ENCODE results near the gene MUSTN1.

The MUSTN1 gene

GRCh38 chr3:52813810-52814209, 21.0 kb downstream of the MUSTN1 start:
- no peak overlapping the region for H3K4me3 ChIP-seq (ENCODE audit: low read depth, low read length)
- no peak for TF ChIP-seq CTCF (IDR thresholded peaks at IDR 0.05; ENCODE audit: control insufficient read depth, extremely low read depth, insufficient read depth)
- no peak for DNase-seq (ENCODE audit: low read depth)

- TF ChIP-seq CTCF (IDR thresholded peaks at IDR 0.05; ENCODE audit: control insufficient read depth, extremely low read depth, insufficient read depth): no peak
- no peak overlapping the region for H3K4me3 ChIP-seq (ENCODE audit: low read depth, low read length)
- no peak for DNase-seq (ENCODE audit: low read depth)
Observed at GRCh38 chr3:52811452-52812011, 23.3 kb downstream of the MUSTN1 start.

DNA sequence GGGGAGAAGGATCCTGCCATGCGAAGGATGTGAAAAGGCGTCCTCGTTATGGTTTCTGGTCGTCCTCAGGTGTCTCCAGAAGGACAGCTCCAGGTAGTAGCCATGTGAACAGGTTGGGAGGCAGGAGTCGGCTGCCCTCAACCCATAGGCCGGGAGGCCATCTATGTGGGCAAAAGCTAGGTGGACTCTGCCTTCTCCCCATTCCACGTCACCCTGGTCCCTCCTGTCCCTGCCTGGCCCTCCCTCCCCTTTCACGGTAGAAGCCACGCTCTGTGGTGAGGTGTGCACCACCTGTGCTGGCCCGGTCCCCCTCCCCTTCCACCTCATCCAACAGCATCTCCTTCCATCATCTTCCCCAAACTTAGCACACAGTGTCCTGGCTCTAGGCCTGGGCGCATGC, 23.9 kb downstream of the MUSTN1 start:
- DNase-seq (ENCODE audit: low read depth): no peak
- no peak overlapping the region for H3K4me3 ChIP-seq (ENCODE audit: low read depth, low read length)
- no peak for TF ChIP-seq CTCF (IDR thresholded peaks at IDR 0.05; ENCODE audit: control insufficient read depth, extremely low read depth, insufficient read depth)

- no peak overlapping the region for H3K4me3 ChIP-seq (ENCODE audit: low read depth, low read length)
- no peak for DNase-seq (ENCODE audit: low read depth)
- TF ChIP-seq CTCF (IDR thresholded peaks at IDR 0.05; ENCODE audit: control insufficient read depth, extremely low read depth, insufficient read depth): no peak
Observed at GRCh38 chr3:52809662-52810377, 25.0 kb downstream of the MUSTN1 start.

- DNase-seq (ENCODE audit: low read depth): no peak
- H3K4me3 ChIP-seq (ENCODE audit: low read depth, low read length): no peak overlapping the region
- no peak for TF ChIP-seq CTCF (IDR thresholded peaks at IDR 0.05; ENCODE audit: control insufficient read depth, extremely low read depth, insufficient read depth)
Observed at GRCh38 chr3:52809149-52809548, 25.7 kb downstream of the MUSTN1 start.

- H3K4me3 ChIP-seq (ENCODE audit: low read depth, low read length): no peak overlapping the region
- TF ChIP-seq CTCF (IDR thresholded peaks at IDR 0.05; ENCODE audit: control insufficient read depth, extremely low read depth, insufficient read depth): no peak
- DNase-seq (ENCODE audit: low read depth): no peak
Observed at GRCh38 chr3:52805270-52806039, 29.4 kb downstream of the MUSTN1 start.
